NK-92 treated with Interleukin-12 subunit alpha and Interleukin-12 subunit beta, amount 100 ng/mL, for 24 hours (cell line): Measurements from ENCODE around the gene IL33.

Experiments
- DNase-seq: peaks from one replicate; lab custom pipeline; 2025; lab: John Stamatoyannopoulos, UW

The IL33 gene

DNA sequence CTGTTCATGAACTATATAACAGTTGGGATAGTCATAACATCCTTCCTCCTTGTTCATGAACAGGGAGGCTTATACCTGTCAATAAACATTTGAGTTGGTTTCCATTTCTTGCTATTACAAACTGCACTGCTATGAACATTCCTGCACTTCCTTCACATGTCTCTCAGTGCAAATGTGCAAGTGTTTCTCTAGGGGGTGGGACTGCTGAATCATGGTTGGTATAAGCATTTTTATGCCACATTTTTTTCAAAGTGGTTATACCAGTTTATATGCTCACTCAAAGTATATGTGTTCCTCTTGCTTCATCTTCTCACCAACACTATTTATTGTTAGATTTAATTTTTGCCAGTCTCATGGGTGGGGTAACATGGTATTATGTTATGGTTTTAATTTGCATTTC lies 86.8 kb downstream of the IL33 start:
- no peak for DNase-seq

GRCh38 chr9:6304232-6304631 lies 88.6 kb downstream of the IL33 start:
- DNase-seq: no peak

GRCh38 chr9:6305954-6306563 lies 90.5 kb downstream of the IL33 start:
- DNase-seq: no peak
